Osteocyte (in vitro differentiated cells): ENCODE data around the gene NTRK2. TPM values are rescaled to one million over a fixed set of nuclear protein-coding genes. Genes with fewer than 3 reads are reported as not detected.

ENCODE experiments used
- DNase-seq: peaks from one replicate; pipeline ENCODE4 v3.0.0; 2021; ENCODE audit warnings: mixed read lengths; ENCODE audit not compliant: unreplicated experiment; ENCODE audit errors: extremely low spot score
- H3K27ac Mint-ChIP-seq: one replicate; pipeline ENCODE4 v1.8.0; 2021; ENCODE audit warnings: mild to moderate bottlenecking, mixed read lengths; ENCODE audit not compliant: unreplicated experiment
- H3K27me3 Mint-ChIP-seq: one replicate; pipeline ENCODE4 v1.8.0; 2021; ENCODE audit warnings: mixed read lengths; ENCODE audit not compliant: unreplicated experiment
- H3K36me3 Mint-ChIP-seq: one replicate; pipeline ENCODE4 v1.8.0; 2021; ENCODE audit warnings: mixed read lengths; ENCODE audit not compliant: unreplicated experiment
- H3K4me1 Mint-ChIP-seq: one replicate; pipeline ENCODE4 v1.8.0; 2021; ENCODE audit warnings: mixed read lengths; ENCODE audit not compliant: unreplicated experiment
- H3K4me3 Mint-ChIP-seq: one replicate; pipeline ENCODE4 v1.8.0; 2021; ENCODE audit warnings: mild to moderate bottlenecking, moderate library complexity, mixed read lengths; ENCODE audit not compliant: unreplicated experiment
- H3K9me3 Mint-ChIP-seq: one replicate; pipeline ENCODE4 v1.8.0; 2021; ENCODE audit warnings: mixed read lengths; ENCODE audit not compliant: unreplicated experiment
- total RNA-seq: library from RNA; stranded (reverse); gene quantifications from 2 replicates; pipeline ENCODE4 v1.2.1, GENCODE V29; 2021
- TF ChIP-seq, protein P1 (sequence below): fragments of 200-600 bp; sonication (generic); IDR thresholded peaks from 2 replicates; pipeline ENCODE4 v1.5.0; 2021; ENCODE audit warnings: antibody characterized with exemption, mild to moderate bottlenecking, moderate library complexity

Gene NTRK2
- total RNA-seq, 1 donor from 2014 or later, result 29.4 TPM

DNA sequence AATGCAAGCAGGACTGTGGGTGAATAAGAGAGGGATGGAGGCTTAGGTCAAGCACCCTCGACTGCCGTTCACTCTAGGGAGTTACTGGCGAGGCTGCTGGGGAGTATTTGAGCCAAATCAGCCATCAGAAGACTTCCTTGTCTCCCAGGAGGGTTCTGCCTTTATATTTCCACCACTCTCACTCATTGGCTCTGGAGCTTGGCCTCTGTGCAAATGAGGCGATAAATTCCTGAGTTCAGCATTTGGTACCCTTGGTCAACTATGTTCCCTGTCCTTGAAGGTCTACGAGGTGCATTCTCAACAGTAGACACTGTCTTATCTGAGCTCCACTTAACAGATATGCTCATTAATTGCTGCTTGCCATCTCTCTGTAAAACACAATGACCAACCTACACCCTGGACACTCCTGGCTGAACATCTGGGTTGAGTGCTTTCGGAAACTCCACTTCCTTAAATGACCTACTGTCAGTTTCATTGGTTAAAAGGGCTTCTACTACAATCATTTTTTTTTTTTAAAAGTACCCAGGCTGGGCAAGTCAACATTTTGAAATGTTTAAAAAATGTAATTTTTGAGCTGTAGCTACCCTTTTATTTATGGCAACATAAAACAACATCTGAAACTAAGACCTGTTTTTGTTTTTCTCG lies 153.2 kb downstream of the NTRK2 start:
- Mint-ChIP-seq H3K27me3 (no peaks in the 10 kb centered on the region), H3K27ac (no peak overlapping the region), H3K9me3 (no peaks in the 10 kb centered on the region), H3K4me3 (no peak overlapping the region), H3K4me1 (peaks cover 4% of the 10 kb centered on the region), H3K36me3 (no peaks in the 10 kb centered on the region)
- TF ChIP-seq, protein P1, sequence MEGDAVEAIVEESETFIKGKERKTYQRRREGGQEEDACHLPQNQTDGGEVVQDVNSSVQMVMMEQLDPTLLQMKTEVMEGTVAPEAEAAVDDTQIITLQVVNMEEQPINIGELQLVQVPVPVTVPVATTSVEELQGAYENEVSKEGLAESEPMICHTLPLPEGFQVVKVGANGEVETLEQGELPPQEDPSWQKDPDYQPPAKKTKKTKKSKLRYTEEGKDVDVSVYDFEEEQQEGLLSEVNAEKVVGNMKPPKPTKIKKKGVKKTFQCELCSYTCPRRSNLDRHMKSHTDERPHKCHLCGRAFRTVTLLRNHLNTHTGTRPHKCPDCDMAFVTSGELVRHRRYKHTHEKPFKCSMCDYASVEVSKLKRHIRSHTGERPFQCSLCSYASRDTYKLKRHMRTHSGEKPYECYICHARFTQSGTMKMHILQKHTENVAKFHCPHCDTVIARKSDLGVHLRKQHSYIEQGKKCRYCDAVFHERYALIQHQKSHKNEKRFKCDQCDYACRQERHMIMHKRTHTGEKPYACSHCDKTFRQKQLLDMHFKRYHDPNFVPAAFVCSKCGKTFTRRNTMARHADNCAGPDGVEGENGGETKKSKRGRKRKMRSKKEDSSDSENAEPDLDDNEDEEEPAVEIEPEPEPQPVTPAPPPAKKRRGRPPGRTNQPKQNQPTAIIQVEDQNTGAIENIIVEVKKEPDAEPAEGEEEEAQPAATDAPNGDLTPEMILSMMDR, result no peak
- DNase-seq, result peak; percentile 17

GRCh38 chr9:84823421-84824271 lies 154.1 kb downstream of the NTRK2 start:
- H3K27me3 Mint-ChIP-seq, result no peaks in the 10 kb centered on the region
- peaks cover 4% of the 10 kb centered on the region for H3K4me1 Mint-ChIP-seq
- H3K27ac Mint-ChIP-seq, result no peak overlapping the region
- TF ChIP-seq, protein P1, result no peak
- no peaks in the 10 kb centered on the region for H3K9me3 Mint-ChIP-seq
- H3K36me3 Mint-ChIP-seq, result no peaks in the 10 kb centered on the region
- peak; percentile 54 for DNase-seq
- no peak overlapping the region for H3K4me3 Mint-ChIP-seq

GRCh38 chr9:84827216-84827765 lies 157.8 kb downstream of the NTRK2 start:
- H3K36me3 Mint-ChIP-seq, result no peaks in the 10 kb centered on the region

DNA sequence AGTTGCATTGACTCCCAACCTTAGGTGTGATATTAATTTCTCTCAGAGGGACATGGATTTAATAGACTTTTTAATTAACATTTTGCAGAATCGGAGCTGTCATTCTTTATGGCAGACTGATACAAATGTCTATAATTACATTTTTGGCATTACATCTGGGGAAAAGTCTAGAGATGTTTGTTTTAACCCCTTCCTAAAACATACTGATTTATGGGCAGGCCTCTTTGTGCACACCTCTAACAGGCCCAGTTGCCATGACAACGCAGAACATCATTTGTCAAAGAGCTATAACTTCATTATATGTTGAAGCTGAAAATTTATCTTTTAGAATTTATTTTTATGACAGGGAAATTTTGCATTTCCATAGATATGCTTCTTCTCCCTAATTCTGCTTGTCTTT lies 158.5 kb downstream of the NTRK2 start:
- H3K36me3 Mint-ChIP-seq, result no peaks in the 10 kb centered on the region
- no peak overlapping the region for H3K4me3 Mint-ChIP-seq
- TF ChIP-seq, protein P1, result no peak
- H3K27ac Mint-ChIP-seq, result no peak overlapping the region
- no peak for DNase-seq
- no peaks in the 10 kb centered on the region for H3K27me3 Mint-ChIP-seq
- no peaks in the 10 kb centered on the region for H3K9me3 Mint-ChIP-seq
- peaks cover 2% of the 10 kb centered on the region for H3K4me1 Mint-ChIP-seq

More at GRCh38 chr9:84827216-84827765, 157.8 kb downstream of the NTRK2 start:
- Mint-ChIP-seq H3K27ac (no peak overlapping the region), H3K27me3 (no peaks in the 10 kb centered on the region), H3K9me3 (no peaks in the 10 kb centered on the region), H3K4me1 (peaks cover 2% of the 10 kb centered on the region), H3K4me3 (no peak overlapping the region)
- peak; percentile 44 for DNase-seq
- TF ChIP-seq, protein P1, result no peak

DNA sequence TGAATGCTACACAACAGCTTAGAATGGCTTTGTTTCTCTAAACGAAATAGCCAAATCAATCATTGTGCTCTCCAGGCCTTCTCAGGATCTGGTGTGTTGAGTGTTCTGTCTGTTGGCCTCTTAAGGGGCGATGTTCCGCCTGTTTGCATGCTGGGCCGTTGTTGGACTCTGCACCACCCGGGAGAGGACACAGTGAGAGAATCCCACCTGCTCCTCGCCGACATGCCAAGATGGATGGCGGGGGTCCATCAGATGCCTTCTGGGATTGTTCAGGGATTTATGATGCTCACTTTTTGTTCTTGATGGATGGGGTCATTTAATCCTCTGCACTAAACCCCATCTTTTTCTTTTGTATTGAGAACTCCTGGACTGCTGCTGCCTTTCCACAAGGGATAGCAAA lies 159.9 kb downstream of the NTRK2 start:
- TF ChIP-seq, protein P1, result no peak
- Mint-ChIP-seq H3K4me3 (no peak overlapping the region), H3K9me3 (no peaks in the 10 kb centered on the region), H3K36me3 (no peaks in the 10 kb centered on the region), H3K4me1 (no peaks in the 10 kb centered on the region), H3K27ac (no peak overlapping the region), H3K27me3 (no peaks in the 10 kb centered on the region)
- DNase-seq, result peak; percentile 53
